DOHH2 (cell line): Measurements from ENCODE around the gene RAPGEF5.

ENCODE experiments used
- H3F3A ChIP-seq: fragments of 200-600 bp; sonication (generic), shearing (Covaris generic); 2 replicates; pipeline ENCODE4 v1.6.0; 2016; ENCODE audit warnings: antibody characterized with exemption, mild to moderate bottlenecking; ENCODE audit not compliant: control insufficient read depth, insufficient read depth
- H3K27ac ChIP-seq: fragments of 200-600 bp; sonication (generic); 2 replicates; pipeline ENCODE4 v1.5.1; 2014; ENCODE audit warnings: low read depth, mild to moderate bottlenecking, low read length, moderate library complexity
- H3K27me3 ChIP-seq: fragments of 200-600 bp; sonication (generic); 2 replicates; pipeline ENCODE4 v1.6.1; 2014; ENCODE audit warnings: mild to moderate bottlenecking, low read length, mixed read lengths; ENCODE audit not compliant: control insufficient read depth
- H3K36me3 ChIP-seq: fragments of 200-600 bp; sonication (generic); 2 replicates; pipeline ENCODE4 v1.6.1; 2014; ENCODE audit warnings: mild to moderate bottlenecking, low read length, moderate library complexity, mixed read lengths; ENCODE audit not compliant: control insufficient read depth
- H3K4me1 ChIP-seq: fragments of 200-600 bp; sonication (generic); 2 replicates; pipeline ENCODE4 v1.6.1; 2014; ENCODE audit warnings: mild to moderate bottlenecking, low read length, mixed read lengths; ENCODE audit not compliant: control insufficient read depth
- H3K4me2 ChIP-seq: fragments of 200-600 bp; sonication (generic); 2 replicates; pipeline ENCODE4 v1.6.0; 2014; ENCODE audit warnings: mild to moderate bottlenecking, low read length, moderate library complexity
- H3K4me3 ChIP-seq: fragments of 200-600 bp; sonication (generic); 2 replicates; pipeline ENCODE4 v1.5.1; 2014; ENCODE audit warnings: mild to moderate bottlenecking, low read length, mixed read lengths
- H3K79me2 ChIP-seq: fragments of 200-600 bp; sonication (generic); 2 replicates; pipeline ENCODE4 v1.6.1; 2014; ENCODE audit warnings: mild to moderate bottlenecking, low read length, mixed read lengths; ENCODE audit not compliant: control insufficient read depth
- H3K9me2 ChIP-seq: fragments of 200-600 bp; sonication (generic); replicated peaks from 2 replicates; pipeline ENCODE4 v1.6.1; 2014; ENCODE audit warnings: mild to moderate bottlenecking, low read length, mixed read lengths; ENCODE audit not compliant: control insufficient read depth
- H3K9me3 ChIP-seq: fragments of 200-600 bp; sonication (generic); 2 replicates; pipeline ENCODE4 v1.6.1; 2014; ENCODE audit warnings: antibody characterized with exemption, low read length, mixed read lengths; ENCODE audit not compliant: control insufficient read depth, insufficient read depth
- H4K20me1 ChIP-seq: fragments of 200-600 bp; sonication (generic); 2 replicates; pipeline ENCODE4 v1.6.0; 2014; ENCODE audit warnings: low read depth, mild to moderate bottlenecking, antibody characterized with exemption, low read length, moderate library complexity; ENCODE audit not compliant: control insufficient read depth, insufficient read depth
- CTCF ChIP-seq: fragments of 200-600 bp; sonication (generic); IDR thresholded peaks from one replicate; pipeline ENCODE4 v1.5.1; 2014; ENCODE audit warnings: antibody characterized with exemption, mild to moderate bottlenecking, low read depth, low read length; ENCODE audit not compliant: poor library complexity, severe bottlenecking
- EZH2phosphoT487 ChIP-seq: fragments of 200-600 bp; sonication (generic); IDR thresholded peaks from 2 replicates; pipeline ENCODE4 v1.6.1; 2017; ENCODE audit warnings: borderline replicate concordance, mild to moderate bottlenecking, antibody characterized with exemption, low read length, moderate library complexity, mixed read lengths

RAPGEF5 gene

GRCh38 chr7:22305706-22306105 lies 51.2 kb downstream of the RAPGEF5 start:
- Histone ChIP-seq H3K4me3 (no peak overlapping the region), H3K27me3 (no peaks in the 10 kb centered on the region), H3K9me3 (0 out of 2 replicates have a peak, but pooled peaks cover 4% of the 10 kb centered on the region), H3K36me3 (peaks cover 100% of the 10 kb centered on the region), H3F3A (peaks cover 68% of the 10 kb centered on the region), H3K9me2 (no peaks in the 10 kb centered on the region), H3K79me2 (peaks cover 95% of the 10 kb centered on the region), H3K27ac (peak overlapping the region; percentile 25), H3K4me1 (peaks cover 72% of the 10 kb centered on the region), H3K4me2 (no peak overlapping the region), H4K20me1 (peaks cover 6% of the 10 kb centered on the region; the same call in 1 of the 2 replicates)
- TF ChIP-seq CTCF (no peak), EZH2phosphoT487 (no peak)

GRCh38 chr7:22302951-22303423 lies 54.0 kb downstream of the RAPGEF5 start:
- Histone ChIP-seq H3K4me2 (no peak overlapping the region), H3K79me2 (peaks cover 93% of the 10 kb centered on the region), H3F3A (peaks cover 61% of the 10 kb centered on the region), H3K4me3 (no peak overlapping the region), H3K9me2 (no peaks in the 10 kb centered on the region), H3K27ac (peak overlapping the region; percentile 19), H3K36me3 (peaks cover 99% of the 10 kb centered on the region), H3K4me1 (peaks cover 55% of the 10 kb centered on the region), H3K27me3 (no peaks in the 10 kb centered on the region), H3K9me3 (0 out of 2 replicates have a peak, but pooled peaks cover 4% of the 10 kb centered on the region), H4K20me1 (peaks cover 6% of the 10 kb centered on the region; the same call in 1 of the 2 replicates)
- TF ChIP-seq EZH2phosphoT487, result no peak
- TF ChIP-seq CTCF, result no peak

- no peaks in the 10 kb centered on the region for H3K27me3 ChIP-seq
- TF ChIP-seq CTCF (no peak), EZH2phosphoT487 (no peak)
- peaks cover 61% of the 10 kb centered on the region for H3F3A ChIP-seq
- H3K9me3 ChIP-seq, result 0 out of 2 replicates have a peak, but pooled peaks cover 2% of the 10 kb centered on the region
- H3K79me2 ChIP-seq, result peaks cover 93% of the 10 kb centered on the region
- H4K20me1 ChIP-seq, result peaks cover 6% of the 10 kb centered on the region; the same call in 1 of the 2 replicates
- no peak overlapping the region for H3K4me3 ChIP-seq
- peaks cover 49% of the 10 kb centered on the region for H3K4me1 ChIP-seq
- peaks cover 99% of the 10 kb centered on the region for H3K36me3 ChIP-seq
- H3K9me2 ChIP-seq, result no peaks in the 10 kb centered on the region
- no peak overlapping the region for H3K4me2 ChIP-seq
- no peak overlapping the region for H3K27ac ChIP-seq
Measured at GRCh38 chr7:22302193-22302592, 54.8 kb downstream of the RAPGEF5 start.
